Stimulated activated CD8-positive, alpha-beta memory T cell treated with anti-CD3 and anti-CD28 coated beads, Interleukin-12 subunit alpha, Interleukin-12 subunit beta, amount 100 ng/mL, for 4 hours (primary cell): Measurements from ENCODE around the gene YWHAB.
"Not testable (repeated sequence)": the region's sequence is repeated elsewhere in the genome, so short reads cannot be mapped to it uniquely, and the experiment has no call there.

ENCODE experiments used
- DNase-seq: peaks from one replicate; pipeline ENCODE4 v3.0.0-alpha.2; 2020; ENCODE audit warnings: low read depth

The YWHAB gene

GRCh38 chr20:44885392-44886265, at the start of gene YWHAB:
Gene YWHAB (plus strand): TSS chr20:44885705. CDS start chr20:44901534, 15,829 bp downstream.
- DNase-seq = peak; percentile 97

GRCh38 chr20:44836601-44837120, 48.8 kb upstream of the YWHAB start:
- DNase-seq = no peak

- no peak for DNase-seq
Observed at GRCh38 chr20:44837946-44838345, 47.6 kb upstream of the YWHAB start.

- DNase-seq = no peak
Observed at GRCh38 chr20:44838521-44838920, 47.0 kb upstream of the YWHAB start.

GRCh38 chr20:44839481-44839880, 46.0 kb upstream of the YWHAB start:
- DNase-seq = no peak

GRCh38 chr20:44840826-44841225, 44.7 kb upstream of the YWHAB start:
- no peak for DNase-seq

- no peak for DNase-seq
Observed at GRCh38 chr20:44841955-44842354, 43.5 kb upstream of the YWHAB start.

GRCh38 chr20:44843876-44844275, 41.6 kb upstream of the YWHAB start:
- no peak for DNase-seq

GRCh38 chr20:44848254-44849015, 37.1 kb upstream of the YWHAB start:
- DNase-seq = no peak

- no peak for DNase-seq
Observed at GRCh38 chr20:44849703-44850102, 35.8 kb upstream of the YWHAB start.

GRCh38 chr20:44850272-44850671, 35.2 kb upstream of the YWHAB start:
- no peak for DNase-seq

- DNase-seq = no peak
Observed at GRCh38 chr20:44850837-44851236, 34.7 kb upstream of the YWHAB start.

GRCh38 chr20:44851545-44851944, 34.0 kb upstream of the YWHAB start:
- no peak for DNase-seq

GRCh38 chr20:44856442-44856841, 29.1 kb upstream of the YWHAB start:
- DNase-seq = no peak

- DNase-seq = no peak
Observed at GRCh38 chr20:44856856-44857448, 28.6 kb upstream of the YWHAB start.

- DNase-seq = no peak
Observed at GRCh38 chr20:44858606-44859360, 26.7 kb upstream of the YWHAB start.

GRCh38 chr20:44861531-44862006, 23.9 kb upstream of the YWHAB start:
- DNase-seq = no peak

GRCh38 chr20:44862286-44862685, 23.2 kb upstream of the YWHAB start:
- DNase-seq = no peak

- not testable (repeated sequence) for DNase-seq
Observed at GRCh38 chr20:44863365-44864084, 22.0 kb upstream of the YWHAB start.

- DNase-seq = not testable (repeated sequence)
Observed at GRCh38 chr20:44864493-44864892, 21.0 kb upstream of the YWHAB start.
